H9 (cell line): ENCODE data around the gene TNNI3. TPM values are rescaled to one million over a fixed set of nuclear protein-coding genes. Genes with fewer than 3 reads are reported as not detected.
A peak's percentile ranks its signal among the peaks of the same experiment; 100 is the strongest.
"Not testable (repeated sequence)": the region's sequence is repeated elsewhere in the genome, so short reads cannot be mapped to it uniquely, and the experiment has no call there.

Experiments
- DNase-seq: peaks from one replicate; pipeline ENCODE4 v3.0.0-alpha.2; 2017
- H2AFZ ChIP-seq: one replicate; pipeline ENCODE4 v1.6.1; 2013; ENCODE audit warnings: mild to moderate bottlenecking, low read length, control low read depth, moderate library complexity
- H2AK5ac ChIP-seq: 2 replicates; pipeline ENCODE4 v1.6.1; 2013; ENCODE audit warnings: low read length, control low read depth, mixed read lengths; ENCODE audit not compliant: insufficient read length
- H2BK120ac ChIP-seq: one replicate; pipeline ENCODE4 v1.6.1; 2013; ENCODE audit warnings: low read depth, mild to moderate bottlenecking, low read length, control low read depth, inconsistent platforms; ENCODE audit not compliant: poor library complexity, severe bottlenecking
- H2BK12ac ChIP-seq: 2 replicates; pipeline ENCODE4 v1.6.1; 2013; ENCODE audit warnings: low read length, control low read depth, mixed read lengths, low read depth; ENCODE audit not compliant: insufficient read length
- H2BK15ac ChIP-seq: 2 replicates; pipeline ENCODE4 v1.6.1; 2013; ENCODE audit warnings: low read depth, low read length, control low read depth
- H2BK20ac ChIP-seq: one replicate; pipeline ENCODE4 v1.6.1; 2013; ENCODE audit warnings: low read depth, mild to moderate bottlenecking, low read length, control low read depth, inconsistent platforms; ENCODE audit not compliant: poor library complexity, severe bottlenecking
- H2BK5ac ChIP-seq: 2 replicates; pipeline ENCODE4 v1.6.1; 2013; ENCODE audit warnings: low read length, control low read depth, mixed read lengths; ENCODE audit not compliant: insufficient read length
- H3K14ac ChIP-seq: 2 replicates; pipeline ENCODE4 v1.6.1; 2013; ENCODE audit warnings: low read length, control low read depth; ENCODE audit not compliant: insufficient read depth
- H3K18ac ChIP-seq: 2 replicates; pipeline ENCODE4 v1.6.1; 2013; ENCODE audit warnings: low read depth, mild to moderate bottlenecking, mixed read lengths, low read length, control low read depth; ENCODE audit not compliant: insufficient read length
- H3K23ac ChIP-seq: 2 replicates; pipeline ENCODE4 v1.6.1; 2013; ENCODE audit warnings: low read length, control low read depth, mixed read lengths, low read depth; ENCODE audit not compliant: insufficient read length
- H3K23me2 ChIP-seq: 2 replicates; pipeline ENCODE4 v1.6.1; 2013; ENCODE audit warnings: low read depth, mild to moderate bottlenecking, mixed read lengths, low read length, control low read depth; ENCODE audit not compliant: insufficient read length, poor library complexity, severe bottlenecking
- H3K27ac ChIP-seq: 2 replicates; pipeline ENCODE4 v1.5.1; 2013; ENCODE audit warnings: low read length, control low read depth, mixed read lengths, low read depth; ENCODE audit not compliant: insufficient read length
- H3K27me3 ChIP-seq: 2 replicates; pipeline ENCODE4 v1.6.1; 2013; ENCODE audit warnings: low read length, control low read depth, inconsistent platforms; ENCODE audit not compliant: insufficient read depth
- H3K4ac ChIP-seq: 2 replicates; pipeline ENCODE4 v1.6.1; 2013; ENCODE audit warnings: low read depth, mild to moderate bottlenecking, control low read depth, inconsistent platforms, low read length, moderate library complexity
- H3K4me1 ChIP-seq: 2 replicates; pipeline ENCODE4 v1.6.1; 2013; ENCODE audit warnings: low read length, control low read depth, inconsistent platforms; ENCODE audit not compliant: insufficient read depth
- H3K4me2 ChIP-seq: 2 replicates; pipeline ENCODE4 v1.6.1; 2013; ENCODE audit warnings: low read length, control low read depth, mixed read lengths; ENCODE audit not compliant: insufficient read length, insufficient read depth
- H3K56ac ChIP-seq: 2 replicates; pipeline ENCODE4 v1.6.1; 2013; ENCODE audit warnings: low read depth, mild to moderate bottlenecking, mixed read lengths, low read length, control low read depth; ENCODE audit not compliant: insufficient read length
- H3K79me1 ChIP-seq: 2 replicates; pipeline ENCODE4 v1.6.1; 2013; ENCODE audit warnings: low read depth, mild to moderate bottlenecking, moderate library complexity, low read length, control low read depth, inconsistent platforms; ENCODE audit not compliant: insufficient read depth, poor library complexity, severe bottlenecking
- H3K79me2 ChIP-seq: 2 replicates; pipeline ENCODE4 v1.6.1; 2013; ENCODE audit warnings: low read length, control low read depth, inconsistent platforms; ENCODE audit not compliant: insufficient read depth
- H3K9ac ChIP-seq: 2 replicates; pipeline ENCODE4 v1.6.1; 2013; ENCODE audit warnings: low read length, control low read depth, mixed read lengths; ENCODE audit not compliant: insufficient read length; ENCODE audit errors: extremely low read depth
- H3K9me3 ChIP-seq: one replicate; pipeline ENCODE4 v1.6.1; 2013; ENCODE audit warnings: low read depth, low read length, inconsistent platforms; ENCODE audit not compliant: control insufficient read depth
- H3T11ph ChIP-seq: one replicate; pipeline ENCODE4 v1.6.1; 2013; ENCODE audit warnings: mild to moderate bottlenecking, low read length, control low read depth, inconsistent platforms
- H4K20me1 ChIP-seq: one replicate; pipeline ENCODE4 v1.6.1; 2013; ENCODE audit not compliant: control insufficient read depth, insufficient read length, insufficient read depth
- H4K5ac ChIP-seq: 2 replicates; pipeline ENCODE4 v1.6.1; 2013; ENCODE audit warnings: low read depth, mild to moderate bottlenecking, mixed read lengths, low read length, control low read depth; ENCODE audit not compliant: insufficient read length
- H4K8ac ChIP-seq: replicated peaks from 2 replicates; pipeline ENCODE4 v1.6.1; 2013; ENCODE audit warnings: low read length, control low read depth, mixed read lengths, low read depth; ENCODE audit not compliant: insufficient read length
- H4K91ac ChIP-seq: 2 replicates; pipeline ENCODE4 v1.6.1; 2013; ENCODE audit warnings: low read depth, mild to moderate bottlenecking, moderate library complexity, mixed read lengths, low read length, control low read depth; ENCODE audit not compliant: insufficient read length
- H3K27ac Mint-ChIP-seq, 3 experiments: 2 replicates in 2 of 3; 3 replicates in 1 of 3; pipeline ENCODE4 v1.8.0; 2020 to 2021; ENCODE audit warnings: mixed read lengths in 3 of 3, mild to moderate bottlenecking in 1 of 3, moderate library complexity in 1 of 3
- H3K27me3 Mint-ChIP-seq: 2 replicates; pipeline ENCODE4 v1.8.0; 2021; ENCODE audit warnings: low read depth, mild to moderate bottlenecking, moderate library complexity, mixed read lengths
- H3K36me3 Mint-ChIP-seq, 3 experiments: 2 replicates in 2 of 3; 3 replicates in 1 of 3; pipeline ENCODE4 v1.8.0; 2020 to 2021; ENCODE audit warnings: low read depth in 3 of 3, mixed read lengths in 3 of 3; ENCODE audit not compliant: insufficient read depth in 1 of 3
- H3K4me1 Mint-ChIP-seq, 2 experiments: 2 replicates each; pipeline ENCODE4 v1.8.0; 2020; ENCODE audit warnings: mixed read lengths in 2 of 2
- H3K4me3 Mint-ChIP-seq, 2 experiments: 2 replicates in 1 of 2; 3 replicates in 1 of 2; pipeline ENCODE4 v1.8.0; 2020 to 2021; ENCODE audit warnings: mild to moderate bottlenecking in 2 of 2, mixed read lengths in 2 of 2, moderate library complexity in 1 of 2
- H3K9me3 Mint-ChIP-seq, 2 experiments: 2 replicates in 1 of 2; 3 replicates in 1 of 2; pipeline ENCODE4 v1.8.0; 2020; ENCODE audit warnings: mild to moderate bottlenecking in 2 of 2, mixed read lengths in 2 of 2, moderate library complexity in 1 of 2
- CTCF ChIP-seq: fragments of 200-600 bp; sonication (generic); conservative IDR thresholded peaks from 3 replicates; pipeline ENCODE4 v1.8.0; 2021; ENCODE audit warnings: antibody characterized with exemption, mild to moderate bottlenecking
- WGBS: extraction: QIAGEN DNeasy Blood & Tissue Kit; methylation state at CpG from one replicate; pipeline ENCODE4 v1.1.7; 2013; ENCODE audit warnings: missing lambda C conversion rate, low lambda C conversion rate, mixed read lengths; ENCODE audit not compliant: insufficient read length; ENCODE audit errors: extremely low coverage; 5-methylcytosine and 5-hydroxymethylcytosine counted together
- total RNA-seq: library from RNA; stranded (reverse); gene quantifications from 2 replicates; pipeline ENCODE4 v1.2.1, GENCODE V29; 2021

The TNNI3 gene
- total RNA-seq, 1 experiment from 2014 or later, result 36.9 TPM

GRCh38 chr19:55109527-55110291 lies 47.8 kb downstream of the TNNI3 start:
- no peaks in the 10 kb centered on the region for H3K9me3 ChIP-seq
- H2AFZ ChIP-seq, result no peak overlapping the region
- H3K56ac ChIP-seq, result no peak overlapping the region
- no peak overlapping the region for H4K8ac ChIP-seq
- no peak overlapping the region for H2BK20ac ChIP-seq
- no CpG with 5 or more reads among the region's 20 CpGs for WGBS
- peaks cover 5% of the 10 kb centered on the region for H3K79me1 ChIP-seq
- Mint-ChIP-seq H3K4me3 (no peak overlapping the region), H3K36me3 (peaks cover 8 to 27% (median 21%) of the 10 kb centered on the region in 3 experiments; a peak in 6 of 7 replicates), H3K27me3 (no peaks in the 10 kb centered on the region), H3K4me1 (peaks cover 0 to 4% of the 10 kb centered on the region in 2 experiments; a peak in 2 of 4 replicates), H3K9me3 (no peaks in the 10 kb centered on the region), H3K27ac (peak overlapping the region in 1 of 3 experiments; percentile 53; a peak in 1 of 7 replicates)
- H3K14ac ChIP-seq, result no peak overlapping the region
- no peak for TF ChIP-seq CTCF
- H3K27ac ChIP-seq, result no peak overlapping the region
- no peak overlapping the region for H3K4ac ChIP-seq
- no peak overlapping the region for H3K23ac ChIP-seq
- H4K91ac ChIP-seq, result no peak overlapping the region
- no peaks in the 10 kb centered on the region for H3K4me1 ChIP-seq
- H2BK12ac ChIP-seq, result no peak overlapping the region
- no peaks in the 10 kb centered on the region for H3K27me3 ChIP-seq
- no peaks in the 10 kb centered on the region; the same call in 1 of the 2 replicates for H3K79me2 ChIP-seq
- H2BK120ac ChIP-seq, result no peak overlapping the region
- H3K4me2 ChIP-seq, result no peak overlapping the region
- no peak overlapping the region for H2BK5ac ChIP-seq
- H4K20me1 ChIP-seq, result no peaks in the 10 kb centered on the region
- H3T11ph ChIP-seq, result no peak overlapping the region
- no peak overlapping the region for H4K5ac ChIP-seq
- H3K18ac ChIP-seq, result no peak overlapping the region
- DNase-seq, result no peak
- no peak overlapping the region for H2BK15ac ChIP-seq
- H2AK5ac ChIP-seq, result no peak overlapping the region
- no peak overlapping the region for H3K9ac ChIP-seq
- H3K23me2 ChIP-seq, result no peaks in the 10 kb centered on the region

- not testable (repeated sequence) for H4K91ac ChIP-seq, H3K4me2 ChIP-seq, H2BK20ac ChIP-seq, H3K23ac ChIP-seq, H3K79me2 ChIP-seq, H3K56ac ChIP-seq, H3K9ac ChIP-seq, H3K14ac ChIP-seq, H2BK120ac ChIP-seq, H3K27ac ChIP-seq, H3K9me3 ChIP-seq, H3K79me1 ChIP-seq, H4K8ac ChIP-seq, H3K18ac ChIP-seq, H2BK12ac ChIP-seq, H4K5ac ChIP-seq, H3T11ph ChIP-seq, H2AK5ac ChIP-seq, H3K27ac Mint-ChIP-seq, H3K4ac ChIP-seq, H3K27me3 ChIP-seq, H2AFZ ChIP-seq, H4K20me1 ChIP-seq, H2BK5ac ChIP-seq, H3K27me3 Mint-ChIP-seq, H3K23me2 ChIP-seq, H3K4me1 ChIP-seq, H2BK15ac ChIP-seq, H3K4me3 Mint-ChIP-seq, DNase-seq, H3K9me3 Mint-ChIP-seq, H3K4me1 Mint-ChIP-seq
- peaks cover 13 to 40% (median 34%) of the 10 kb centered on the region in 3 experiments; a peak in 6 of 7 replicates for H3K36me3 Mint-ChIP-seq
- WGBS, result no CpG with 5 or more reads among the region's 3 CpGs
Measured at GRCh38 chr19:55107252-55107651, 50.3 kb downstream of the TNNI3 start.
